HepG2 (cell line): Measurements from ENCODE around the gene FUZ. TPM values are rescaled to one million over a fixed set of nuclear protein-coding genes. Genes with fewer than 3 reads are reported as not detected.

Source experiments
- CERS6 ChIP-seq: sonication (generic); formaldehyde crosslinking; IDR thresholded peaks from 2 replicates; pipeline ENCODE4 v1.5.0; 2020; ENCODE audit warnings: missing genetic modification reagents
- DR1 ChIP-seq: sonication (generic); formaldehyde crosslinking; IDR thresholded peaks from 2 replicates; pipeline ENCODE4 v1.8.0; 2021; ENCODE audit warnings: mild to moderate bottlenecking, missing genetic modification reagents, inconsistent platforms
- ELF4 ChIP-seq: sonication (generic); formaldehyde crosslinking; IDR thresholded peaks from 2 replicates; pipeline ENCODE4 v1.5.0; 2020; ENCODE audit warnings: missing genetic modification reagents, mild to moderate bottlenecking, moderate library complexity, borderline replicate concordance
- FOXM1 ChIP-seq: sonication (generic); formaldehyde crosslinking; IDR thresholded peaks from 2 replicates; pipeline ENCODE4 v1.5.0; 2020; ENCODE audit warnings: missing genetic modification reagents
- FOXP1 ChIP-seq, 2 experiments: fragments of 450-650 bp in 1 of 2; IDR thresholded peaks; 2 replicates each; pipeline ENCODE4 v1.6.1; 2017 to 2018; ENCODE audit warnings: antibody characterized with exemption in 1 of 2
- HMG20B ChIP-seq: conservative IDR thresholded peaks from 2 replicates; pipeline ENCODE4 v1.6.1; 2016; ENCODE audit warnings: missing genetic modification reagents, missing compliant biosample characterization
- MED8 ChIP-seq: sonication (generic); formaldehyde crosslinking; IDR thresholded peaks from 2 replicates; pipeline ENCODE4 v1.8.1; 2023; ENCODE audit warnings: mild to moderate bottlenecking, missing genetic modification reagents; ENCODE audit not compliant: insufficient replicate concordance
- MIXL1 ChIP-seq: IDR thresholded peaks from 2 replicates; pipeline ENCODE4 v1.6.1; 2016
- NCOR1 ChIP-seq: fragments of 200-600 bp; sonication (generic); IDR thresholded peaks from 2 replicates; pipeline ENCODE4 v1.7.0; 2017; ENCODE audit warnings: antibody characterized with exemption, low read length, borderline replicate concordance
- RFX3 ChIP-seq: IDR thresholded peaks from 2 replicates; pipeline ENCODE4 v1.6.1; 2016; ENCODE audit warnings: missing biosample characterization, missing genetic modification reagents
- SIX1 ChIP-seq: sonication (generic); formaldehyde crosslinking; IDR thresholded peaks from 2 replicates; pipeline ENCODE4 v1.4.0; 2020; ENCODE audit warnings: missing genetic modification reagents, borderline replicate concordance
- SYNCRIP ChIP-seq: fragments of 200-400 bp; formaldehyde crosslinking; IDR thresholded peaks from 2 replicates; pipeline ENCODE4 v1.6.1; 2018; ENCODE audit warnings: mild to moderate bottlenecking, low read depth, low read length; ENCODE audit not compliant: insufficient read depth
- YEATS2 ChIP-seq: sonication (generic); formaldehyde crosslinking; IDR thresholded peaks from 2 replicates; pipeline ENCODE4 v1.4.0; 2020; ENCODE audit warnings: missing genetic modification reagents, borderline replicate concordance
- ZBTB26 ChIP-seq: IDR thresholded peaks from 2 replicates; pipeline ENCODE4 v1.6.1; 2016; ENCODE audit warnings: missing compliant biosample characterization, missing genetic modification reagents, borderline replicate concordance
- ZMYM4 ChIP-seq: sonication (generic); formaldehyde crosslinking; IDR thresholded peaks from 2 replicates; pipeline ENCODE4 v1.8.1; 2023; ENCODE audit warnings: mild to moderate bottlenecking, missing genetic modification reagents
- ZNF205 ChIP-seq: IDR thresholded peaks from 2 replicates; pipeline ENCODE4 v1.6.1; 2018; ENCODE audit warnings: missing biosample characterization, missing genetic modification reagents
- ZNF256 ChIP-seq: sonication (generic); formaldehyde crosslinking; conservative IDR thresholded peaks from 2 replicates; pipeline ENCODE4 v1.4.0; 2020; ENCODE audit warnings: missing genetic modification reagents
- ZNF282 ChIP-seq: fragments of 450-650 bp; IDR thresholded peaks from 2 replicates; pipeline ENCODE4 v1.6.1; 2018; ENCODE audit not compliant: partially characterized antibody
- ZNF552 ChIP-seq: sonication (generic); formaldehyde crosslinking; IDR thresholded peaks from 2 replicates; pipeline ENCODE4 v1.9.0; 2022; ENCODE audit warnings: missing genetic modification reagents, mild to moderate bottlenecking, borderline replicate concordance
- ZNF7 ChIP-seq: IDR thresholded peaks from 2 replicates; pipeline ENCODE4 v1.6.1; 2016; ENCODE audit warnings: missing biosample characterization, missing genetic modification reagents
- ZNF772 ChIP-seq: sonication (generic); formaldehyde crosslinking; IDR thresholded peaks from 2 replicates; pipeline ENCODE4 v1.5.0; 2020; ENCODE audit warnings: mild to moderate bottlenecking, missing genetic modification reagents
- polyA plus RNA-seq, 8 experiments: library from polyadenylated mRNA; depleted of rRNA in 3 of 8; stranded (reverse) in 7 of 8; unstranded in 1 of 8; fragments of >200 nt; fragmentation: Illumina TruSeq in 4 of 8; extraction: Trizol in 4 of 8; gene quantifications; 2 replicates each; pipeline versions ENCODE4 v1.2.1 to v1.2.3, GENCODE V29; 2011 to 2016; ENCODE audit warnings: low read depth in 4 of 8, missing spikeins in 1 of 8, mixed read lengths in 1 of 8; ENCODE audit not compliant: insufficient read depth in 1 of 8
- total RNA-seq, 5 experiments: library from RNA; depleted of rRNA; stranded (reverse); fragments of >200 nt; fragmentation: Illumina TruSeq; extraction: Trizol; gene quantifications; 2 replicates each; pipeline ENCODE4 v1.2.3, GENCODE V29; 2016; ENCODE audit warnings: low read depth in 1 of 5
- TF ChIP-seq, protein P1 (sequence below): IDR thresholded peaks from 2 replicates; pipeline ENCODE4 v1.6.1; 2016; ENCODE audit warnings: missing compliant biosample characterization, missing genetic modification reagents, borderline replicate concordance
- TF ChIP-seq, protein P2 (sequence below): sonication (generic); formaldehyde crosslinking; IDR thresholded peaks from 2 replicates; pipeline ENCODE4 v1.4.0; 2020; ENCODE audit warnings: missing genetic modification reagents, borderline replicate concordance

Gene FUZ
- total and polyA plus RNA-seq, 2 of the 13 experiments (the other 11 are each of a cell fraction or from before 2014, with no cell fraction given): 0.08 TPM; not detected in 1

DNA sequence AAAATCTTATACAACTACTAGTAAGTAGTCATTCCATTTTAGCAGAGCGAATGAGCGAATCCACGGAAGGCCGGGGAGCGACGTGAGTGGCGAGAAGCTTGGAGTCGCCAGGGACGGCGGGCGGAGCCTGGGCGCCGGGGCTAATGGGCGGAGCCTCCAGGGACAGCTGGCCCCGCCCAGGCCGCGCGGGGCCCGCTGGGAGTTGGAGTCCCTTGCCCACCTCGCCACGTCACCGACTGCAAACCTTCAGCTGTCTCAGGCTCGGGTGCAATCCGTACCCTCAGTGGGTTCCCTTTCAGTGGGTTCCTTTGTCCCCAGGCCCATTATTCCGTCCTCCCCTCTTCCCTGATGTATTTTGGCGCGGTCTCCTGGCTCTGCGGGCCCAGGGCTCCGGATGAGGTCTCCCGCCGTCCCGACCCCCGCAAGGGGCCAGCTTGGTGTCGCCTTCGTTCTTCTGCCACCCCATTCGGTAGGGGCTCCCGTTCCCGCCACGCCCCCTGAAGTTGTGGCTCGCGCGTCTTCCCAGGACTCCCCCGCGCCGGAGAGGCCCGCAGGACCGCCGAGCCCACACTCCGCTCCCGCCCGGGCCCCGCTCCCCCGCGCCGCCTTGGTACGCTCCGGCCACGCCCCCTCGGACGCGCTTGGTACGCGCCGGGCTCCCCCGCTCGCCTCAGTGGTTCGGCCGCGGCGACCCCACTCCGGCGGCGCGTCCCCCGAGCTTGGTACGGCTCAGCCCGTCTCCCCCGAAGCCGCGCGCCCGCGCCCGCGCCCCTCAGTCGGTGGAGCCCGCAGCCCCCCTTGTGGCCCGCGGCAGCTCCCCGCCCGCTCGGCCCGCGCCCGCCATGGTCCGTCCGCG is 37.6 kb upstream of the FUZ start, which contains the start of gene PTOV1 (continued):
- TF ChIP-seq SIX1 (CRISPR knock-in tag) (no peak), ZNF772 (CRISPR knock-in tag) (peak; percentile 90), FOXM1 (CRISPR knock-in tag) (no peak), ZNF205 (CRISPR knock-in tag) (no peak), HMG20B (no peak), ZNF7 (CRISPR knock-in tag) (no peak), RFX3 (CRISPR knock-in tag) (no peak), FOXP1 (IDR thresholded peaks at IDR 0.05) (no peak), FOXP1 (CRISPR knock-in tag; IDR thresholded peaks at IDR 0.05) (no peak), NCOR1 (no peak), SYNCRIP (no peak), ZNF282 (no peak), ZNF256 (CRISPR knock-in tag) (no peak), CERS6 (CRISPR knock-in tag) (no peak), ZNF552 (no peak), ZMYM4 (CRISPR knock-in tag) (peak; percentile 32; the same call in 1 of the 2 replicates), YEATS2 (CRISPR knock-in tag) (peak; percentile 58; the same call in 1 of the 2 replicates), ZBTB26 (CRISPR knock-in tag) (no peak), MED8 (CRISPR knock-in tag) (no peak), DR1 (CRISPR knock-in tag) (no peak), ELF4 (no peak), MIXL1 (CRISPR knock-in tag) (no peak)
- TF ChIP-seq, protein P1, sequence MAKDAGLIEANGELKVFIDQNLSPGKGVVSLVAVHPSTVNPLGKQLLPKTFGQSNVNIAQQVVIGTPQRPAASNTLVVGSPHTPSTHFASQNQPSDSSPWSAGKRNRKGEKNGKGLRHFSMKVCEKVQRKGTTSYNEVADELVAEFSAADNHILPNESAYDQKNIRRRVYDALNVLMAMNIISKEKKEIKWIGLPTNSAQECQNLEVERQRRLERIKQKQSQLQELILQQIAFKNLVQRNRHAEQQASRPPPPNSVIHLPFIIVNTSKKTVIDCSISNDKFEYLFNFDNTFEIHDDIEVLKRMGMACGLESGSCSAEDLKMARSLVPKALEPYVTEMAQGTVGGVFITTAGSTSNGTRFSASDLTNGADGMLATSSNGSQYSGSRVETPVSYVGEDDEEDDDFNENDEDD (CRISPR knock-in tag): peak; percentile 59; the same call in 1 of the 2 replicates
- TF ChIP-seq, protein P2, sequence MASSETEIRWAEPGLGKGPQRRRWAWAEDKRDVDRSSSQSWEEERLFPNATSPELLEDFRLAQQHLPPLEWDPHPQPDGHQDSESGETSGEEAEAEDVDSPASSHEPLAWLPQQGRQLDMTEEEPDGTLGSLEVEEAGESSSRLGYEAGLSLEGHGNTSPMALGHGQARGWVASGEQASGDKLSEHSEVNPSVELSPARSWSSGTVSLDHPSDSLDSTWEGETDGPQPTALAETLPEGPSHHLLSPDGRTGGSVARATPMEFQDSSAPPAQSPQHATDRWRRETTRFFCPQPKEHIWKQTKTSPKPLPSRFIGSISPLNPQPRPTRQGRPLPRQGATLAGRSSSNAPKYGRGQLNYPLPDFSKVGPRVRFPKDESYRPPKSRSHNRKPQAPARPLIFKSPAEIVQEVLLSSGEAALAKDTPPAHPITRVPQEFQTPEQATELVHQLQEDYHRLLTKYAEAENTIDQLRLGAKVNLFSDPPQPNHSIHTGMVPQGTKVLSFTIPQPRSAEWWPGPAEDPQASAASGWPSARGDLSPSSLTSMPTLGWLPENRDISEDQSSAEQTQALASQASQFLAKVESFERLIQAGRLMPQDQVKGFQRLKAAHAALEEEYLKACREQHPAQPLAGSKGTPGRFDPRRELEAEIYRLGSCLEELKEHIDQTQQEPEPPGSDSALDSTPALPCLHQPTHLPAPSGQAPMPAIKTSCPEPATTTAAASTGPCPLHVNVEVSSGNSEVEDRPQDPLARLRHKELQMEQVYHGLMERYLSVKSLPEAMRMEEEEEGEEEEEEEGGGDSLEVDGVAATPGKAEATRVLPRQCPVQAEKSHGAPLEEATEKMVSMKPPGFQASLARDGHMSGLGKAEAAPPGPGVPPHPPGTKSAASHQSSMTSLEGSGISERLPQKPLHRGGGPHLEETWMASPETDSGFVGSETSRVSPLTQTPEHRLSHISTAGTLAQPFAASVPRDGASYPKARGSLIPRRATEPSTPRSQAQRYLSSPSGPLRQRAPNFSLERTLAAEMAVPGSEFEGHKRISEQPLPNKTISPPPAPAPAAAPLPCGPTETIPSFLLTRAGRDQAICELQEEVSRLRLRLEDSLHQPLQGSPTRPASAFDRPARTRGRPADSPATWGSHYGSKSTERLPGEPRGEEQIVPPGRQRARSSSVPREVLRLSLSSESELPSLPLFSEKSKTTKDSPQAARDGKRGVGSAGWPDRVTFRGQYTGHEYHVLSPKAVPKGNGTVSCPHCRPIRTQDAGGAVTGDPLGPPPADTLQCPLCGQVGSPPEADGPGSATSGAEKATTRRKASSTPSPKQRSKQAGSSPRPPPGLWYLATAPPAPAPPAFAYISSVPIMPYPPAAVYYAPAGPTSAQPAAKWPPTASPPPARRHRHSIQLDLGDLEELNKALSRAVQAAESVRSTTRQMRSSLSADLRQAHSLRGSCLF (CRISPR knock-in tag): no peak
